Measurements from ENCODE around the gene ST7.
"Not testable (repeated sequence)": the region's sequence is repeated elsewhere in the genome, so short reads cannot be mapped to it uniquely, and the experiment has no call there.

The ST7 gene

GRCh38 chr7:117243390-117243789 lies 290.1 kb downstream of the ST7 start:
- DNase-seq, result no peak

- DNase-seq, result not testable (repeated sequence)
These were observed 292.4 kb downstream of the ST7 start for GRCh38 chr7:117245703-117246102.

DNA sequence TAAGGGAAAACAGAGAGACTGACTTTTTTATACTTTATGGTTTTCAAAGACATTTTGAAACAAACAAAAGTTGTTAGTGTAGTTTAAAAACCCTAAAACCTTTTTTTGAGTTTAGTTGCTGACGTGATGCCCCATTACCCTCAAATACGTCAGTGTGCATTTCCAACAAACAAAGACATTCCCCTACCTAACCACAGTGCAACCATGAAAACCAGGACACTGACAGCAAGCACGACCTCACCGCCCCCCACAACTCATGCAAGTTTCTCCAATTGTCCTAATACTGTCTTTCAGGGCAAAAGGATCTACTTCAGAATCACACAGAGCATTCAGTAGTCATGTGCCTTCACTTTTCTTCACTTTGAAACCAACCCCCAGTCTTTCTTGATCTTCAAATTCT lies 294.5 kb downstream of the ST7 start:
- DNase-seq, result no peak

- no peak for DNase-seq
These were observed 295.5 kb downstream of the ST7 start for GRCh38 chr7:117248829-117249228.

DNA sequence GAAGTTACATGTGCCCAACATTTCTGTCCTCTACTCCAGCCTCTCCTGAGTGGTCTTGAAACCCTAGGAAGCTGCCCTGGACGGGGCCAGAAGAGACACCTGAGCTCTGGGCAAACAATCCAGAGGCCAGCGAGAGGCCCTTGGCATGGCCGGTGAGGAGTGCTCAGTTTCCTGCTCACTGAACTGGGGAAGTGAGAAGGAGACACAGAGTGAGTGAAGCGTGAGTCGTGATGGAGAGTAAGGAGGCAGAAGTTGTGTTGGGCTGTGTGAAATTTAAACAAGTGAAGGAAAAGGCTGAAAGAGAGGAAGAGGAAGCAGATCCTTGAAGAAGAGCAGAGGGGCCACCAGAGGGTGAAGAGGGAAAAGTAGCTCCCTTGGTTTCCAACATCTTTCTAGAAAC lies 296.4 kb downstream of the ST7 start:
- DNase-seq, result no peak

DNA sequence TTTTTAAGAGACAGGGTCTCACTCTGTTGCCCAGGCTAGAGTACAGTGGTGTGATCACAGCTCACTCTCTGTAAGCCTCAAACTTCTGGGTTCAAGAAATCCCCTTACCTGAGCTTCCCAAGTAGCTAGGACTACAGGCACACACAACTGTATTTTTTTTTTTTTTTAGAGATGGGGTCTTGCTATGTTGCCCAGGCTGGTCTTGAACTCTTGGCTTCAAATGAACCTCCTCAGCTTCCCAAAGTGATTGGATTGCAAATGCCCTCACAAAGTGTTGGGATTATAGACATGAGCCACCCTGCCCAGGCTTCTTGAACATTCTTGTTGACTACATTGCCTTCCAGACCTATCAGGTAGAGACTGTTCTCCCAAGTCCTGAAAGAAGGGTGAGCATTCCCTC lies 296.9 kb downstream of the ST7 start:
- no peak for DNase-seq

- no peak for DNase-seq
These were observed 297.5 kb downstream of the ST7 start for GRCh38 chr7:117250801-117251200.

DNA sequence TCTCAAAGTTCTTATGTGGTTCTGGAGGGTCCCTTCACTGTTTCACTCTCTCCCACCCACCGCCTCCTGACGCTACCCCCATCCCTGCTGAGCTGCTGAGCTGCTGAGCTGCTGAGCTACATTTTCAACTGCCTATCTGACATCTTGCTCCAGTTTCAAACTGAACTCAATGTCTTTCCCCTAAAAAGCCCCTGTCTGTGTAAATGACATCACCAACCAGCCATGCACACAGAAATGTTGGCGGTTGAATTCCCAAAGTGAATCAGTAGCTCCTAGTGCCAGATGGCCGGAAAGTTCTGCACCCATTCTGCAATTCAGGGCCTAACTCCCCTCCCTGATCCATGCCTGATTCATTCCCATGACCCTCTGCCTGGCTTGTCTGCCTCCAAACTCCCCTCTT lies 298.4 kb downstream of the ST7 start:
- DNase-seq, result no peak

- DNase-seq, result no peak
These were observed 306.3 kb downstream of the ST7 start for GRCh38 chr7:117259615-117260014.

DNA sequence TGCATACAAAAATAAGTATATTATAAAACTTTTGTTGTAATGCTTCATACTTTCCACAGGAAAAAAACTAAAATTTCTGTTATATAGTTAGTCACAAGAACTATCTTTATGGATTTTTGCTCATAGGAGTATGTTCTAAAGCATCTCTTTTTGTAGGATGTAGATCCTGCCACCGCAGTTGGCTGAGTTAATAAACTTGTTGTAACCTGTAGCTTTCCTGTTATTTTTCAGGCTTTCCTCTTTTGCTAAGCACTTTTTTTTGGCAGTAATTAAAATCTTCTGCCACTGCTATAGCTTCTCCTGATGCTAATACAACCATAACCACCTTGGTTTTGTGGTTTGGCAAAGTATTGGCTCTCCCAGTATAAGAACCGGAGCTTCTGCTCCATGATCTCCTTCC lies 309.2 kb downstream of the ST7 start:
- DNase-seq, result no peak

GRCh38 chr7:117264716-117265115 lies 311.4 kb downstream of the ST7 start:
- DNase-seq, result no peak

DNA sequence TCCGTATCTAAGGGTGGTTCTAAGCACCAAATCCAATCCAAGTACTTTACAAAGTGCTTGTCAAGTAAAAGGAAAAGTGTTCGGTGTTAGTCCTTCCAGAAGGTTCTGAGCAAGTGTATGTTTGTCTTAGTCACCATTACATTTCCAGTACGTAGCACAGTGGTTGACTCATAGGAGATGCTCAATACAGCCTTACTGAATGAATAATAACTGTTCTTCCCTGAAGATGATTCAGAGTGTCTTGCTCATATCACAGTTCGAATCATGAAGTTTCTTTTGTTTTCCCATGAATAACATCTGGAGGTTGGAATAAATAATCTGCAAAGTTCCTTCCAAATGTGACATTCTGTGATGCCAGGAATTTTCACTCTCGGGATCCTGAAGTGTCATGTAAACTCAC lies 316.1 kb downstream of the ST7 start:
- no peak for DNase-seq

- DNase-seq, result no peak
These were observed 316.6 kb downstream of the ST7 start for GRCh38 chr7:117269886-117270285.

GRCh38 chr7:117270371-117270770 lies 317.1 kb downstream of the ST7 start:
- no peak for DNase-seq

GRCh38 chr7:117271566-117271965 lies 318.3 kb downstream of the ST7 start:
- DNase-seq, result no peak

GRCh38 chr7:117272017-117272759 lies 318.9 kb downstream of the ST7 start:
- no peak for DNase-seq

DNA sequence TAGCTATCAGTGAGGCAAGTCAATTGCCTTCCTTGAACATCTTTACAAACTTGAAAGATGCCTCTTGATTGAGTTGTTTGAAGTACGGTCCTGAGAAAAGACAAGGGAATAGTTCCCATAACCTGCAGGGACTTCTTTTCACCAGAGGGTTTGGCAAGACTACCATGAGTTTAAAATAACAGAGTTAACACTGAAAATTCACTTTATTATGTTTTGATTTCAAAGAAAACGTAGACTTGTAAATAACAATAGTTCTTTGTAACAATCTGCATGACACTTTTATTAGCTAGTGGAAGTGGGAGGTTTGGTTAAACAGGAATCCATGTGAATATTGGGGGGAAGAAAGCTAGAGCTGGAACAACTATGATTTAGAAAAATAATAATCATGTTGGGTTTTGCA lies 320.0 kb downstream of the ST7 start:
- DNase-seq, result no peak

- no peak for DNase-seq
These were observed 320.5 kb downstream of the ST7 start for GRCh38 chr7:117273814-117274225.

GRCh38 chr7:117274951-117275350 lies 321.6 kb downstream of the ST7 start:
- DNase-seq, result no peak

DNA sequence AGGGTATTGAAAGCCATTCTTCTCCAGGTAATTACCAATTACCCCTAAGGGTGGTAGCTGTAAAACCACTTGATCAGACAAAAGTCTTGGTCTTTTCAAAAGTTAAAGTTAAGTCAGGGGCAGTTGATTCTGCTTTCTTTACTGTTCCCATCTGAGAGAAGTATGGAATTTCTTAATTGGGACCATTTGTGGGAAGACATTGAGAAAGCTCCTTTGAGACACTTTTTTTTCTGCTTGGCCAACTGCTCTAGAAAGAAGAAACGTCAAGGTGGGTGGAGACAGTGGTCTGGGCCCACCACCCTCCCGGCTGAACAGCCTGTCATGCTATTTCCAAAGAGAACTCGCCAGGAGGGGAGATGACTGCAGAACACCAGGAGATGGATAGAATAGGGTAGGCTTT lies 324.3 kb downstream of the ST7 start:
- no peak for DNase-seq

GRCh38 chr7:117278040-117278439 lies 324.7 kb downstream of the ST7 start:
- no peak for DNase-seq

- no peak for DNase-seq
These were observed 325.9 kb downstream of the ST7 start for GRCh38 chr7:117279203-117279602.

Measured in activated CD4-positive, alpha-beta T cell treated with anti-CD3 and anti-CD28 coated beads, Interleukin-2, amount 50 U/mL, for 48 hours (primary cell).